ENCODE results near the gene ADGRL1.

- TF ChIP-seq CTCF (IDR thresholded peaks at IDR 0.05; ENCODE audit: low read depth, low read length), result peak; percentile 27
- no peak for TF ChIP-seq MAX (IDR thresholded peaks at IDR 0.05; ENCODE audit: low read depth, low read length)
- TF ChIP-seq POLR2A (IDR thresholded peaks at IDR 0.05; ENCODE audit: extremely low read depth, insufficient read length), result no peak
- TF ChIP-seq MYC (IDR thresholded peaks at IDR 0.05; ENCODE audit: low read depth, low read length), result no peak
Measured at GRCh38 chr19:14198384-14199376, 7.3 kb downstream of the ADGRL1 start.
